Measurements from ENCODE around the gene PLAAT3.

DNA sequence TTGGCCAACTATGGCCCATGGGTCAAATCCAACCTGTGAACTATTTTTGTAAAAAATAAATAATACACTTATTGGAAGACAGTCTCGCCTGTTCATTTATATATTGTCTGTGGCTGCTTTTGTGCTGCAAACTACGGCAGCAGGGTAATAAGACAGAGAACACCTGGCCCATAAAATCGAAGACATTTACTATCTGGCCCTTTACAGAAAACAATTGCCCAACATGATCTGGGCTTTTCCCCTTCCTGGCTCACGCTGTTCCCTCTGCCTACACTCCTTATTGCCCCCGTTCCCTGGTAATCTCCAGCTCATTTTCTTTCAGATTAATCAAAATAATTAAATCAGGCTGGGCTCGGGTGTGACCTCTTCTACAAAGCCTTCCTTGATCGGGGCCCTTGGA is 56.7 kb downstream of the PLAAT3 start:
- TF ChIP-seq, protein P1, sequence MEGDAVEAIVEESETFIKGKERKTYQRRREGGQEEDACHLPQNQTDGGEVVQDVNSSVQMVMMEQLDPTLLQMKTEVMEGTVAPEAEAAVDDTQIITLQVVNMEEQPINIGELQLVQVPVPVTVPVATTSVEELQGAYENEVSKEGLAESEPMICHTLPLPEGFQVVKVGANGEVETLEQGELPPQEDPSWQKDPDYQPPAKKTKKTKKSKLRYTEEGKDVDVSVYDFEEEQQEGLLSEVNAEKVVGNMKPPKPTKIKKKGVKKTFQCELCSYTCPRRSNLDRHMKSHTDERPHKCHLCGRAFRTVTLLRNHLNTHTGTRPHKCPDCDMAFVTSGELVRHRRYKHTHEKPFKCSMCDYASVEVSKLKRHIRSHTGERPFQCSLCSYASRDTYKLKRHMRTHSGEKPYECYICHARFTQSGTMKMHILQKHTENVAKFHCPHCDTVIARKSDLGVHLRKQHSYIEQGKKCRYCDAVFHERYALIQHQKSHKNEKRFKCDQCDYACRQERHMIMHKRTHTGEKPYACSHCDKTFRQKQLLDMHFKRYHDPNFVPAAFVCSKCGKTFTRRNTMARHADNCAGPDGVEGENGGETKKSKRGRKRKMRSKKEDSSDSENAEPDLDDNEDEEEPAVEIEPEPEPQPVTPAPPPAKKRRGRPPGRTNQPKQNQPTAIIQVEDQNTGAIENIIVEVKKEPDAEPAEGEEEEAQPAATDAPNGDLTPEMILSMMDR (IDR thresholded peaks at IDR 0.05), result no peak
- no peak for TF ChIP-seq EZH2 (IDR thresholded peaks at IDR 0.05)

Measured in neural progenitor cell (in vitro differentiated cells).